ENCODE measurements around the gene PLPPR1.
"Not testable (repeated sequence)": the region's sequence is repeated elsewhere in the genome, so short reads cannot be mapped to it uniquely, and the experiment has no call there.

GRCh38 chr9:101039581-101039980 lies 11.1 kb downstream of the PLPPR1 start:
- not testable (repeated sequence) for TF ChIP-seq CTCF (IDR thresholded peaks at IDR 0.05; ENCODE audit: low read depth, low read length, missing input control); SP1 (IDR thresholded peaks at IDR 0.05); MAX (IDR thresholded peaks at IDR 0.05); RAD21 (IDR thresholded peaks at IDR 0.05); REST (IDR thresholded peaks at IDR 0.05); RXRA (IDR thresholded peaks at IDR 0.05); YY1 (IDR thresholded peaks at IDR 0.05); HNF4G (IDR thresholded peaks at IDR 0.05); EGR1 (IDR thresholded peaks at IDR 0.05; ENCODE audit: low read depth in 2 of 2)
